OCI-LY7 (cell line): ENCODE results near the gene GGA2.

Experiments
- EZH2phosphoT487 ChIP-seq: fragments of 200-600 bp; sonication (generic); IDR thresholded peaks from 2 replicates; pipeline ENCODE4 v1.6.1; 2018; ENCODE audit warnings: low read depth, borderline replicate concordance, mild to moderate bottlenecking, mixed run types, antibody characterized with exemption, low read length, moderate library complexity, mixed read lengths
- TF ChIP-seq, protein P1 (sequence below): fragments of 200-600 bp; sonication (generic); conservative IDR thresholded peaks from 2 replicates; pipeline ENCODE4 v1.5.1; 2014; ENCODE audit warnings: mild to moderate bottlenecking, antibody characterized with exemption, low read length, moderate library complexity, mixed read lengths

DNA sequence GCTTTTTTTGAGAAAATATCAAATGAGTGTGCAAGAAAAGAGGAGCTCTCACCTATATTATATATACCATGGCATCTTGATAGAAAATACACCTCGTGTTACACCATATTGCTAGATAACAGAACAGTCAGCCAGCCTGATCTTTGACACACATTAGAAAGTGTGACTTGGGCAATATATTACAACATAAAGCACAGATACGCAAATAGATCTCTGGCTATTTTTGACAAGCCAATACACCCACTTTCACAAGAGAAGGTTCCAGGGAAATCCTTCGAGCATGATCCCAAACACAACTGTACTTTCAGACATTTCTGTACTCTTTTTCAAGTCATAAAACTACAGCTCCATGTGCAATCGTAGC is 9.4 kb downstream of the GGA2 start:
- TF ChIP-seq, protein P1, sequence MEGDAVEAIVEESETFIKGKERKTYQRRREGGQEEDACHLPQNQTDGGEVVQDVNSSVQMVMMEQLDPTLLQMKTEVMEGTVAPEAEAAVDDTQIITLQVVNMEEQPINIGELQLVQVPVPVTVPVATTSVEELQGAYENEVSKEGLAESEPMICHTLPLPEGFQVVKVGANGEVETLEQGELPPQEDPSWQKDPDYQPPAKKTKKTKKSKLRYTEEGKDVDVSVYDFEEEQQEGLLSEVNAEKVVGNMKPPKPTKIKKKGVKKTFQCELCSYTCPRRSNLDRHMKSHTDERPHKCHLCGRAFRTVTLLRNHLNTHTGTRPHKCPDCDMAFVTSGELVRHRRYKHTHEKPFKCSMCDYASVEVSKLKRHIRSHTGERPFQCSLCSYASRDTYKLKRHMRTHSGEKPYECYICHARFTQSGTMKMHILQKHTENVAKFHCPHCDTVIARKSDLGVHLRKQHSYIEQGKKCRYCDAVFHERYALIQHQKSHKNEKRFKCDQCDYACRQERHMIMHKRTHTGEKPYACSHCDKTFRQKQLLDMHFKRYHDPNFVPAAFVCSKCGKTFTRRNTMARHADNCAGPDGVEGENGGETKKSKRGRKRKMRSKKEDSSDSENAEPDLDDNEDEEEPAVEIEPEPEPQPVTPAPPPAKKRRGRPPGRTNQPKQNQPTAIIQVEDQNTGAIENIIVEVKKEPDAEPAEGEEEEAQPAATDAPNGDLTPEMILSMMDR = no peak
- no peak for TF ChIP-seq EZH2phosphoT487
